Stimulated activated CD4-positive, alpha-beta T cell treated with anti-CD3 and anti-CD28 coated beads, Interleukin-1b, Interleukin-23, amount 100 ng/mL, for 24 hours (primary cell): Measurements from ENCODE around the gene EAF2.

Experiments used
- DNase-seq, 4 experiments: peaks; one replicate each; pipeline ENCODE4 v3.0.0-alpha.2; 2020; ENCODE audit warnings: low read depth in 4 of 4, low spot score in 1 of 4

The EAF2 gene

GRCh38 chr3:121834671-121835464, at the start of gene EAF2, which contains the start of gene IQCB1:
Gene EAF2, plus strand, starts transcription at chr3:121835209. Its CDS starts 77 bp downstream, at chr3:121835286.
Gene IQCB1, minus strand, starts transcription at chr3:121835060. Its CDS starts 6,100 bp downstream, at chr3:121828960.
- peak; percentile 87 to 91 (median 88) for DNase-seq

DNA sequence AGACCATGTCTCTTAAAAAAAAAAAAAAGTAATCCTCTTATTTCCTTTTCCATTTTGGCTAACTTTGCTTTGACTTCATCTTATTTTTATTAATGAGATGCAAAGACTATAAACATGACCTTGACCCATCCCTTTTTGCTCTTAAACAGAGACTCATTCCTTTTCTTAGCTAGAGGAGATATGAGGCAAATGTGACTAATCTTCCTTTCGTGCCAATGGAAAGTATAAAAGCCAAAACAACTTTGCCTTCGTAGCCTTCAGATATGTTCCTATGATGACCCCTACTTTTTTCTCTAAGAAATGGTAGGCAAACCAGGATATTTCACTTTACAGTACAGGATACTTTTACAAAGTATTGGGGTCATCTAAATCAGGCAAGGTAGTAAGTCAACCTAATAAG, 48.5 kb upstream of the EAF2 start:
- no peak for DNase-seq

GRCh38 chr3:121793078-121793477, 41.9 kb upstream of the EAF2 start:
- no peak for DNase-seq

DNA sequence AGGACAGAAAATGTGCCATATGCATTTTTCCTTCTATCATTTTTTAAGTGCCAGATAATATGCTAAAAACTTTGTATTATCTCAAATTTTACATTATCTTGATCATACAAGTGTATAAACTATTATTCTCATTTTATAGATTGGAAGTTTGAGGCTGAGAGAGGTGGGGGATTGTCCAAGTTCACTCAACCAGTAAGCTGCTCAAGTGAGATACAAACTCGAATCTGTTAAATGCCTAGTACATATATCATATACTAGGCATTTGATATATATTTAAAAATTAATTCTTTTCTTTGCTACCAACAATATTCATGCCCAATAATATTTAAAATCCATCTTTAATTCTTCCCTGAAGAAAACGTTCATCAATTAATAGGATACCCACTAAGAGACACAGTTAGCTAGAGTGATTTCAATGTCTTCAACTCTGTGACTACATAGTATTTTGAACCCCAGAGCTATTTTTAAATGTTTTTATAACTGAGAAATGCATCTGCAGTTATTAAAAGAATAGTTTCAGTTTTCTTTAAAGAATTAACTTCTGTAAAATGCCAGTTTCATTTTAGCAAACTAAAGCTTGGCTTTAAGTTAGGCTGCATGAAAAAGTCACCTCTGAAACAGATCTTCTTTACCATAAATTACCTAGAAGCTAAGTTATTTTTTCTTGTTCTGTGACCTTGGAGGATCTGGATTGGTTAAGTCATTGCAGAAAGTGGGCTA, 40.6 kb upstream of the EAF2 start:
- DNase-seq: no peak

GRCh38 chr3:121796970-121797369, 38.0 kb upstream of the EAF2 start:
- no peak for DNase-seq

GRCh38 chr3:121800906-121801305, 34.1 kb upstream of the EAF2 start:
- DNase-seq: no peak

DNA sequence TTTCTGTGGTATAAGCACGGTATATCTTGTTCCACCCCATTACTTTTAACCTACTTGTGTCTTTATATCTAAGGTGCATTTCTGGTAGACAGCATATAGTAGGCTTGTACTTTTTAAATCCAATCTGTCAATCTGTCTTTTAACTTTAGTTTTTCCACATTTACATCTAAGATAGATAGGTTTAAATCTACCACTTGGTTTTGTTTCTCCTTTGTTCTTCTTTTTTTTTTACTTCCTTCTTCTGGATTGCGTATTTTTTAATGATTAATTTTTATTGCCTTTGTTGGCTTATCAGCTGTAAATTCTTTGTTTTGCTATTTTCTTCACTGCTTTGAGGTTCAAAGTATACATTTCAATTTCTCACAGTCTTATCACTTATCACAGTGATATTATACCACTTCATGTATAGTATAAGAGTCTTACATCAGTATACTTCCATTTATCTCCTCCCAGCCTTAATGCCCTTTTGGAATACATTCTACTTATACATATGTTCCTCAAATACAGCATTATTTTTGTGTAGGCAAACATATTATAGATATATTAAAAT, 31.2 kb upstream of the EAF2 start:
- DNase-seq: no peak

GRCh38 chr3:121809249-121809648, 25.8 kb upstream of the EAF2 start:
- DNase-seq: no peak

DNA sequence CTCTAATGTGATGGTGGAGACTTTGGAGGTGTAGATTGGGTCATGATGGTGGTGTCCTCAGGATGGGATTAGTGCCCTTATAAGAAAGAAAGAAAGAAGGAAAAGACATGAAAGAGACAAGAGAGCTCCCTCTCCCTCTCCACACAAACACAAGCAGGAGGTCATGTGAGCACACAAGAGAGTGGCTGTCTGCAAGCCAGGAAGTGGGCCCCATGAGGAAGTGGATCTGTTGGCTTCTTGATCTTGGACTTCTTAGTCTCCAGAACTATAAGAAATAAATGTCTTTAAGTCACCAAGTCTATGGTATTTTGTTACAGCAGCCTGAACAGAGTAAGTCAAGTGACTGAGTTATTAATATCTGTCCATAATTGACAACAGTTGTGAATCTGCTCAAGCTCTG, 17.3 kb upstream of the EAF2 start:
- no peak for DNase-seq

GRCh38 chr3:121818578-121818977, 16.4 kb upstream of the EAF2 start:
- DNase-seq: no peak

GRCh38 chr3:121819236-121819635, 15.8 kb upstream of the EAF2 start:
- DNase-seq: no peak

- no peak for DNase-seq
Observed at GRCh38 chr3:121821421-121822199, 13.4 kb upstream of the EAF2 start.

DNA sequence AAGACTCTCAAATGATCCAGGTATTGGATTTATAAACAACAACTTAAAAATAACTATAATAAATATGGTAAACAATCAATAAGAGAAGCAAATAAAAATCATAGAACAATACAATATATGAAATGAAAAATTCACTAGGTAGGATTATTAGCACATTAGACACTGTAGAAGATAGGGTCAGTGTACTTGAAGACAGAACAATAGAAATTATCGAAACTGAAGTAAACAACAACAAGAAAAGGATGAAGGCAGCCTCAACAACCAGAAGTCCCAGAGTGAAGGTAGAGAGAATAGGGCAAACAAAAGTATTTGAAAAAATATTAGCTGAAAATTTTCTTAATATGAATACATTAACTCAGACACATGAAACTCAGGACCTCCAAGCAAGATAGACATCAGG, 12.0 kb upstream of the EAF2 start:
- no peak for DNase-seq

DNA sequence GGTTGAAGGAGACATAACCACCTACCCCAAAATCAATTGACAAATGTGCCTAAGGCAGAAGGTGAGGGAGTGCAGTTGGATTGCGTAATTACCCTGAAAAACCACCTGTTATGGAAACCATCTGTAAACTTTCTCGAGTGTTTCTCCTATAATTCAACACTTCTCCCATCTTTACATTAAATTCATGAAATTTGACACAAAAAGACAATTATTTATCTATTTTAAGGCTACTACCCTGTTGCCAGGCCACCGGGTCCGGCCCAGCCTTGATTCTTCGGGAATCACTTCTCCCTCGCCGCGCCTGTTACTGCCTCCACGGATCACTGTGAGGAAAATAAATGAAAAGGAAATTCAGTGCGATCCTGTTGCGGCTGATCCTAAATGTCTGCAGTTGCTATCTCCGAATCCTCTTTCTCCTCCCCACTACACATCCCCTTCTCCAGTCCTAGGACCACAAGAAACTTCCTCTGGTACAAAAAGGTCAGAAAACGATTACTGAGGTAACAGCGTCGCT, 795 bp upstream of the EAF2 start:
- DNase-seq: no peak

- DNase-seq: no peak
Observed at GRCh38 chr3:121835465-121835801, 424 bp downstream of the EAF2 start.

DNA sequence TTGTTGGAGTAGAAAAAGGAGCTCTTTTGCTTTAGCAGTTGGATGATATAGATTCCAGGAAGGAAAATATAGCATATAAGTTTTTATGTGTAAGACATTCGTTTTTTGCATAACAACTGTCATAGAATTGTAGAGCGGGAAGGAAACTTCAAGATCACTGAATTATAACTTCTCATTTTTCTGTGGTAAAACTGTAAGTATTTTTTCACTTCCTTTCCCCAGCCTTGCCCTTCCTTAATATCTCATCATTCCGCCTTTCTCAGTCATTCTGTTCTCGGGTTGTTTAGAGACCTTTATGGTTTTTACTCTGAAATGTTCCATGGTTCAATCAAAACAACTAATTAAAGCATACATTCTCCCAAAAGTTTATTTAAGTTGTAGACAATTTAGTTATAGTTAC, 1.1 kb downstream of the EAF2 start:
- DNase-seq: no peak

GRCh38 chr3:121836481-121836880, 1.5 kb downstream of the EAF2 start:
- DNase-seq: no peak

- no peak for DNase-seq
Observed at GRCh38 chr3:121839962-121840361, 5.0 kb downstream of the EAF2 start.

DNA sequence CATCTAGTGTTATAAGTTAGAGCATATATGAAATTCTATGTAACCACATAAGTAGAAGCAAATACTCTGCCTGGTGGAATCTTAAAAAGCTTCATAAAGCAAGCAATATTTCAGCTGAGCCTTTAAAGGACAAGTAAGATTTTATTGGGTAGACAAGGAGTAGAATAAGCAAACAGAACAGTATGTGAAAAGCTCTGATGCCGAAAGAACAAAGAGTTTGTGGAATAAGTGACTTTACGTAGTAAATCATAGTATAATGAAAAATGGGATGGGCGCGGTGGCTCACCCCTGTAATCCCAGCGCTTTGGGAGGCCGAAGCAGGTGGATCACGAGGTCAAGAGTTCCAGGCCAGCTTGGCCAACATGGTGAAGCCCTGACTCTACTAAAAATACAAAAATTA, 9.9 kb downstream of the EAF2 start:
- DNase-seq: no peak

- DNase-seq: no peak
Observed at GRCh38 chr3:121852256-121852655, 17.2 kb downstream of the EAF2 start.

DNA sequence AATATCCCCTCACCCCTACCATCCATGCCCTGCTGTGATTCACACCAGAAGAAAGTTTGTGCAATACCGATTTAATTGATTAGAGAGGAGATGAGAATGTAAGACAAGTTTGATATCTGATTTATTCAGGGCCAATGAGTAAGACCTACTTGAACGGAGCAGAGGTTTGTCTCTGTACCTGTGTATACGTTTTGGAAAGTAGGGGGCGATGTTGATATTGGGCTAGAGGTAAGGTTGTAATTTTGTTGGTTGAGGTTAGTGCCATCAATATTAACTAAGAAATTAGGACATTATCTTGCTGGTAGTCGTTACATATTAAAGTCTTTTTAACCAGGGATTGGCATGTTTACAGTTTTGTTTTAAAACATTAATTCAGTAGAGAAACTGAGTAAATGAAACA, 20.5 kb downstream of the EAF2 start:
- DNase-seq: no peak
